ENCODE data around the gene NEUROD4. TPM values are rescaled to one million over a fixed set of nuclear protein-coding genes. Genes with fewer than 3 reads are reported as not detected.

Gene NEUROD4
- total RNA-seq, 1 donor from 2014 or later, result not detected

- no peaks in the 10 kb centered on the region for H4K20me1 ChIP-seq (ENCODE audit: insufficient read depth, low read length)
- H3K27me3 ChIP-seq (ENCODE audit: insufficient read depth, low read length), result peaks cover 5% of the 10 kb centered on the region
- H3K4me1 ChIP-seq (ENCODE audit: insufficient read depth, low read length), result no peaks in the 10 kb centered on the region
- H3K9ac ChIP-seq (ENCODE audit: low read length), result no peak overlapping the region
- no peaks in the 10 kb centered on the region for H3K9me3 ChIP-seq (ENCODE audit: insufficient read depth, low read depth, low read length)
- H3K27ac ChIP-seq (ENCODE audit: low read depth, low read length), result no peak overlapping the region
- no peak for DNase-seq (ENCODE audit: low read depth)
- H2AFZ ChIP-seq (ENCODE audit: low read depth, low read length), result no peak overlapping the region
- TF ChIP-seq EZH2 (IDR thresholded peaks at IDR 0.05; ENCODE audit: insufficient read depth, low read length) (no peak), CTCF (IDR thresholded peaks at IDR 0.05; ENCODE audit: insufficient read depth, low read depth, low read length) (no peak)
- H3K9me3 Mint-ChIP-seq (ENCODE audit: unreplicated experiment), result no peaks in the 10 kb centered on the region
- peaks cover 9% of the 10 kb centered on the region for H3K27me3 Mint-ChIP-seq (ENCODE audit: low read depth, unreplicated experiment)
- H3K36me3 Mint-ChIP-seq (ENCODE audit: low read depth, unreplicated experiment), result no peaks in the 10 kb centered on the region
- H3K79me2 ChIP-seq (ENCODE audit: insufficient read depth, low read length), result no peaks in the 10 kb centered on the region
- H3K4me3 Mint-ChIP-seq (ENCODE audit: unreplicated experiment), result no peak overlapping the region
- H3K4me1 Mint-ChIP-seq (ENCODE audit: low read depth, unreplicated experiment), result peaks cover 3% of the 10 kb centered on the region
- no peaks in the 10 kb centered on the region for H3K36me3 ChIP-seq (ENCODE audit: insufficient read depth, low read length)
- H3K4me2 ChIP-seq (ENCODE audit: low read length), result no peak overlapping the region
- no peak overlapping the region for H3K4me3 ChIP-seq (ENCODE audit: insufficient read depth, low read depth, low read length)
- FAIRE-seq, result no peak
- H3K27ac Mint-ChIP-seq (ENCODE audit: unreplicated experiment), result no peak overlapping the region
These were observed 32.1 kb upstream of the NEUROD4 start for GRCh38 chr12:54987611-54988231.

GRCh38 chr12:54988402-54989054 lies 31.2 kb upstream of the NEUROD4 start:
- H3K27ac ChIP-seq (ENCODE audit: low read depth, low read length), result no peak overlapping the region
- H3K4me3 Mint-ChIP-seq (ENCODE audit: unreplicated experiment), result no peak overlapping the region
- no peaks in the 10 kb centered on the region for H3K9me3 Mint-ChIP-seq (ENCODE audit: unreplicated experiment)
- no peak overlapping the region for H3K9ac ChIP-seq (ENCODE audit: low read length)
- H3K27ac Mint-ChIP-seq (ENCODE audit: unreplicated experiment), result no peak overlapping the region
- no peak overlapping the region for H3K4me2 ChIP-seq (ENCODE audit: low read length)
- FAIRE-seq (no peak), DNase-seq (ENCODE audit: low read depth) (no peak)
- peaks cover 5% of the 10 kb centered on the region for H3K27me3 ChIP-seq (ENCODE audit: insufficient read depth, low read length)
- H2AFZ ChIP-seq (ENCODE audit: low read depth, low read length), result no peak overlapping the region
- H3K9me3 ChIP-seq (ENCODE audit: insufficient read depth, low read depth, low read length), result no peaks in the 10 kb centered on the region
- no peak overlapping the region for H3K4me3 ChIP-seq (ENCODE audit: insufficient read depth, low read depth, low read length)
- no peaks in the 10 kb centered on the region for H3K4me1 ChIP-seq (ENCODE audit: insufficient read depth, low read length)
- H3K79me2 ChIP-seq (ENCODE audit: insufficient read depth, low read length), result no peaks in the 10 kb centered on the region
- TF ChIP-seq CTCF (IDR thresholded peaks at IDR 0.05; ENCODE audit: insufficient read depth, low read depth, low read length) (no peak), EZH2 (IDR thresholded peaks at IDR 0.05; ENCODE audit: insufficient read depth, low read length) (no peak)
- no peaks in the 10 kb centered on the region for H4K20me1 ChIP-seq (ENCODE audit: insufficient read depth, low read length)
- H3K27me3 Mint-ChIP-seq (ENCODE audit: low read depth, unreplicated experiment), result peaks cover 9% of the 10 kb centered on the region
- no peaks in the 10 kb centered on the region for H3K36me3 Mint-ChIP-seq (ENCODE audit: low read depth, unreplicated experiment)
- peaks cover 3% of the 10 kb centered on the region for H3K4me1 Mint-ChIP-seq (ENCODE audit: low read depth, unreplicated experiment)
- H3K36me3 ChIP-seq (ENCODE audit: insufficient read depth, low read length), result no peaks in the 10 kb centered on the region

GRCh38 chr12:54989829-54990228 lies 29.9 kb upstream of the NEUROD4 start:
- Histone ChIP-seq H4K20me1 (ENCODE audit: insufficient read depth, low read length) (no peaks in the 10 kb centered on the region), H3K27ac (ENCODE audit: low read depth, low read length) (no peak overlapping the region), H3K4me1 (ENCODE audit: insufficient read depth, low read length) (no peaks in the 10 kb centered on the region), H3K27me3 (ENCODE audit: insufficient read depth, low read length) (peaks cover 5% of the 10 kb centered on the region), H3K4me2 (ENCODE audit: low read length) (no peak overlapping the region), H3K9me3 (ENCODE audit: insufficient read depth, low read depth, low read length) (no peaks in the 10 kb centered on the region), H3K36me3 (ENCODE audit: insufficient read depth, low read length) (no peaks in the 10 kb centered on the region), H3K4me3 (ENCODE audit: insufficient read depth, low read depth, low read length) (no peak overlapping the region), H2AFZ (ENCODE audit: low read depth, low read length) (no peak overlapping the region), H3K9ac (ENCODE audit: low read length) (no peak overlapping the region), H3K79me2 (ENCODE audit: insufficient read depth, low read length) (no peaks in the 10 kb centered on the region)
- FAIRE-seq, result no peak
- Mint-ChIP-seq H3K27me3 (ENCODE audit: low read depth, unreplicated experiment) (peaks cover 9% of the 10 kb centered on the region), H3K4me3 (ENCODE audit: unreplicated experiment) (no peak overlapping the region), H3K36me3 (ENCODE audit: low read depth, unreplicated experiment) (no peaks in the 10 kb centered on the region), H3K9me3 (ENCODE audit: unreplicated experiment) (no peaks in the 10 kb centered on the region), H3K4me1 (ENCODE audit: low read depth, unreplicated experiment) (peaks cover 3% of the 10 kb centered on the region), H3K27ac (ENCODE audit: unreplicated experiment) (no peak overlapping the region)
- no peak for TF ChIP-seq EZH2 (IDR thresholded peaks at IDR 0.05; ENCODE audit: insufficient read depth, low read length)
- no peak for TF ChIP-seq CTCF (IDR thresholded peaks at IDR 0.05; ENCODE audit: insufficient read depth, low read depth, low read length)
- no peak for DNase-seq (ENCODE audit: low read depth)

Measured in astrocyte (in vitro differentiated cells and primary cell).